ENCODE data around the gene TLR10. TPM values are rescaled to one million over a fixed set of nuclear protein-coding genes. Genes with fewer than 3 reads are reported as not detected.

The TLR10 gene, protein sequence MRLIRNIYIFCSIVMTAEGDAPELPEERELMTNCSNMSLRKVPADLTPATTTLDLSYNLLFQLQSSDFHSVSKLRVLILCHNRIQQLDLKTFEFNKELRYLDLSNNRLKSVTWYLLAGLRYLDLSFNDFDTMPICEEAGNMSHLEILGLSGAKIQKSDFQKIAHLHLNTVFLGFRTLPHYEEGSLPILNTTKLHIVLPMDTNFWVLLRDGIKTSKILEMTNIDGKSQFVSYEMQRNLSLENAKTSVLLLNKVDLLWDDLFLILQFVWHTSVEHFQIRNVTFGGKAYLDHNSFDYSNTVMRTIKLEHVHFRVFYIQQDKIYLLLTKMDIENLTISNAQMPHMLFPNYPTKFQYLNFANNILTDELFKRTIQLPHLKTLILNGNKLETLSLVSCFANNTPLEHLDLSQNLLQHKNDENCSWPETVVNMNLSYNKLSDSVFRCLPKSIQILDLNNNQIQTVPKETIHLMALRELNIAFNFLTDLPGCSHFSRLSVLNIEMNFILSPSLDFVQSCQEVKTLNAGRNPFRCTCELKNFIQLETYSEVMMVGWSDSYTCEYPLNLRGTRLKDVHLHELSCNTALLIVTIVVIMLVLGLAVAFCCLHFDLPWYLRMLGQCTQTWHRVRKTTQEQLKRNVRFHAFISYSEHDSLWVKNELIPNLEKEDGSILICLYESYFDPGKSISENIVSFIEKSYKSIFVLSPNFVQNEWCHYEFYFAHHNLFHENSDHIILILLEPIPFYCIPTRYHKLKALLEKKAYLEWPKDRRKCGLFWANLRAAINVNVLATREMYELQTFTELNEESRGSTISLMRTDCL
- under 0.01 TPM in 1 of 2 replicates, not detected in the other for total RNA-seq

GRCh38 chr4:38782452-38783108, at the start of gene TLR10:
TLR10 (minus strand) TSS chr4:38782990; CDS start chr4:38775590, 7,400 bp downstream.

GRCh38 chr4:38804654-38805295, 22.0 kb upstream of the TLR10 start, which contains the start of gene TLR1:
TLR1 (minus strand) TSS chr4:38804791; CDS start chr4:38798831, 5,960 bp downstream.

Other genes starting within 250 kb of the TLR10 start
- 20.0 and 29.2 TPM in 2 replicates for gene KLF3, start 118.8 kb downstream of the TLR10 start, total RNA-seq
- gene TLR1, start 21.8 kb upstream of the TLR10 start, total RNA-seq, result 3.6 TPM in 1 of 2 replicates, not detected in the other
- gene TLR6, start 73.8 kb upstream of the TLR10 start, total RNA-seq, result 0.48 and 0.64 TPM in 2 replicates
- 50.1 and 118 TPM in 2 replicates for gene FAM114A1, start 84.8 kb upstream of the TLR10 start, total RNA-seq
- gene TMEM156, start 249.4 kb upstream of the TLR10 start, total RNA-seq, result 11.5 and 11.8 TPM in 2 replicates